Cortex of kidney (tissue), 1 donor: ENCODE measurements around the gene SPP2.

Experiments
- DNase-seq: peaks from one replicate; lab custom pipeline; 2025; lab: John Stamatoyannopoulos, UW

Gene SPP2

GRCh38 chr2:234038076-234038802, 12.3 kb upstream of the SPP2 start:
- DNase-seq: no peak

GRCh38 chr2:234044157-234044556, 6.3 kb upstream of the SPP2 start:
- DNase-seq: no peak

GRCh38 chr2:234046521-234046920, 4.0 kb upstream of the SPP2 start:
- no peak for DNase-seq

GRCh38 chr2:234047361-234047760, 3.1 kb upstream of the SPP2 start:
- DNase-seq: no peak

GRCh38 chr2:234048049-234048448, 2.5 kb upstream of the SPP2 start:
- no peak for DNase-seq

GRCh38 chr2:234051374-234052070, 1.0 kb downstream of the SPP2 start:
- no peak for DNase-seq

- no peak for DNase-seq
Observed at GRCh38 chr2:234058881-234059280, 8.4 kb downstream of the SPP2 start.

GRCh38 chr2:234060236-234060635, 9.7 kb downstream of the SPP2 start:
- DNase-seq: no peak

GRCh38 chr2:234061624-234062257, 11.2 kb downstream of the SPP2 start:
- no peak for DNase-seq

- no peak for DNase-seq
Observed at GRCh38 chr2:234066587-234066986, 16.1 kb downstream of the SPP2 start.

GRCh38 chr2:234071664-234072063, 21.2 kb downstream of the SPP2 start:
- DNase-seq: no peak

GRCh38 chr2:234072454-234072853, 22.0 kb downstream of the SPP2 start:
- DNase-seq: no peak

- DNase-seq: no peak
Observed at GRCh38 chr2:234074751-234075517, 24.4 kb downstream of the SPP2 start.

GRCh38 chr2:234075518-234075915, 25.0 kb downstream of the SPP2 start:
- no peak for DNase-seq

GRCh38 chr2:234075947-234076346, 25.4 kb downstream of the SPP2 start:
- no peak for DNase-seq

GRCh38 chr2:234076451-234076850, 25.9 kb downstream of the SPP2 start:
- no peak for DNase-seq

GRCh38 chr2:234078129-234078528, 27.6 kb downstream of the SPP2 start:
- DNase-seq: no peak

- DNase-seq: no peak
Observed at GRCh38 chr2:234081970-234082822, 31.7 kb downstream of the SPP2 start.

- no peak for DNase-seq
Observed at GRCh38 chr2:234083572-234084348, 33.3 kb downstream of the SPP2 start.

GRCh38 chr2:234091432-234091879, 41.0 kb downstream of the SPP2 start:
- DNase-seq: no peak

GRCh38 chr2:234091883-234092282, 41.4 kb downstream of the SPP2 start:
- no peak for DNase-seq
